ENCODE results near the gene PTPRM.

The PTPRM gene

DNA sequence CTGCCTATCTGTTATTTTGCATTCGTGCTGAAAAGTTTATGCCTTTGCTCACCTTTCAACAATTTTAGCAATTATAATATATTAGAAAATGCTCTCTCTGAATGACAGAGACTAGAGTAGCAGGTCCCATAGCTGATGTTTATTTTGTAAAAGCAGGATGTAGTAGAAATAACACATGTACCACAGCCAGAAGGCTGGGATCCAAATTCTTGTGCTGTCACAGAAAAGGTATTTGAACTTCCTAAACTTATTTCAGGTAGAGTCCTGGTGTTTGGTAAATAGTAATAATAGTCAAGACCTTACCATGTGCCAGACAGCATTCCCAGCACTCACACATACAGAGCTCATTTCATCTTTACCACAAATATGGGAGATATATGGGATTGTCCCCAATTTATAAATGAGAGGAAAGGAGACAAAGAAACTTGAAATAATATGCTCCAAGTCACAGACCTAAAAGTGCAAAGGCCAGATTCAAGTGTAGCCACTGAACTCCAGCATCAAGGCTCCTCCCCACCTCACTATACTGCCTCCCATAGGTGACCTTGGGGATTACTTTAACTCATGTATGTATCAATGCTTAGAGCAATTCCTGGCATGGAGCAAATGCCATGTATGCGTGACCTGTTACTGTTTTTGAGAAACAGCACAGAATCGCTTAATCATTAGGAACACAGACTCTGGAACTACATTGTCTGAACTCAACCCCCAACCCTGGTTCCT, 757.4 kb downstream of the PTPRM start:
- no peak for DNase-seq (ENCODE audit: low read depth in 2 of 2)

DNA sequence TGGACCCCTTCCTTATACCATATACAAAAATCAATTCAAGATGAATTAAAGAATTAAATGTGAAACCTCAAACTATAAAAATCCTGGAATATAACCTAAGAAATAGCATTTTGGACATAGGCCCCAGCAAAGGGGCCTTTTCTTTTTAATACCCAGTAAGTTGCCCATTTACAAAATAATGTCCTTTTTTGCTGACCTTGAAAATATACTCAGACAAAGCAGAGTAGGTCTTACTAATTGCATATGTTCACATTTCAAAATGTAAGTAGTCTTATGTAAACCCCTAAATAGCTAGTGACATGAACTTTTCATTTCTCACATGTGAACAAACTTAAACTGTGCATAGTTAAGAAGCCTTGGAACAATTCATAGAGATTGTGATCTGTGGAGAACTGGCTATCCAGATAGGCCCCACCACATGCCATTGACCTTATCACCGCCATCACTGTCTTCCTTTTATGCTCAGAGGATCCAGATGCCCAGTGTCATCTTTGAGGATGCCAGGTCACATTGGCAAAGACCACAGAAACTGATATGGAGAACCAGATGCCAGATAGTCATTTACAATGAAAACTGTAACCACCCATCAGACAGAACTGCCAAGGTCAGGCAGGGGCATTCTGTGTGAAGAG, 759.8 kb downstream of the PTPRM start:
- DNase-seq (ENCODE audit: low read depth in 2 of 2), result no peak

- DNase-seq (ENCODE audit: low read depth in 2 of 2), result no peak
These were observed 761.0 kb downstream of the PTPRM start for GRCh38 chr18:8328126-8328525.

GRCh38 chr18:8329186-8329771, 762.2 kb downstream of the PTPRM start:
- DNase-seq (ENCODE audit: low read depth in 2 of 2), result no peak

GRCh38 chr18:8330575-8330974, 763.5 kb downstream of the PTPRM start:
- no peak for DNase-seq (ENCODE audit: low read depth in 2 of 2)

GRCh38 chr18:8332286-8332685, 765.2 kb downstream of the PTPRM start:
- no peak for DNase-seq (ENCODE audit: low read depth in 2 of 2)

GRCh38 chr18:8333961-8334360, 766.8 kb downstream of the PTPRM start:
- DNase-seq (ENCODE audit: low read depth in 2 of 2), result no peak

DNA sequence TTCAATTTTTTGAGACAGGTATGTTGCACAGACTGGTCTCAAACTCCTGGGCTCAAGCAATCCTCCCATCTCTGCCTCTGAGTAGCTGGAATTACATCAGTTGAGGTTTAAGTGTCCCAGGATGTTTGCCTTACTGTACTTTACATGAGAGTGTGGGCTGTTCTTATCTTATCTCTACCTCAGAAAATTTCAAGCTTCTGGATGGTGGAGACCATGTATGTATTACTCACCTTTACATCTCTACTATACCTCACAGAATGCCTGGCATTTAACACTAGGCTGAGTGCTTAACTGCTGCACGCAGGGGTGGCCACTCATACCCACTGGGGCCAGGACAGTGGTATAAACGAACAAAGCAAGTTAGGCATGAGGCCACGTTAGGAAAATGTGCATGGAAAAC, 770.1 kb downstream of the PTPRM start:
- DNase-seq (ENCODE audit: low read depth in 2 of 2), result no peak

- DNase-seq (ENCODE audit: low read depth in 2 of 2), result no peak
These were observed 772.1 kb downstream of the PTPRM start for GRCh38 chr18:8339210-8339609.

DNA sequence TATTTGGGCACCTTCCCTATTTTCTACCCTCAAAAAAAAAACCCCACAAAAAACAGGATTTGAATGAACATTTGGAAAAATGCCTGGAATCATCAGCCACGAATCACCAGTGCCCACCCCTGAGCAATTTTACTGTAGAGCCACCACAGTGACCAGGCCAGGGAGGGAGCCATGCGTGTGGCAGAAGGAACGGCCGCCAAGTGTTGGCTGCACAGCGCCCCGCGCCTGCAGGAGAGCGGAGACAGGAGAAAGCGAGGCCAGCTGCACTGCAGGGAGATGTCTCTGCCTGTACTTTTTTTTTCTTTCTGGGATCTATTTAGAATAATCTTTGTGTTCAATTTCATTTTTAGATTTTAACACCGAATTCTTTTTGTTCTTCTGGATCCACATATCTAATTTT, 772.8 kb downstream of the PTPRM start:
- DNase-seq (ENCODE audit: low read depth in 2 of 2), result no peak

DNA sequence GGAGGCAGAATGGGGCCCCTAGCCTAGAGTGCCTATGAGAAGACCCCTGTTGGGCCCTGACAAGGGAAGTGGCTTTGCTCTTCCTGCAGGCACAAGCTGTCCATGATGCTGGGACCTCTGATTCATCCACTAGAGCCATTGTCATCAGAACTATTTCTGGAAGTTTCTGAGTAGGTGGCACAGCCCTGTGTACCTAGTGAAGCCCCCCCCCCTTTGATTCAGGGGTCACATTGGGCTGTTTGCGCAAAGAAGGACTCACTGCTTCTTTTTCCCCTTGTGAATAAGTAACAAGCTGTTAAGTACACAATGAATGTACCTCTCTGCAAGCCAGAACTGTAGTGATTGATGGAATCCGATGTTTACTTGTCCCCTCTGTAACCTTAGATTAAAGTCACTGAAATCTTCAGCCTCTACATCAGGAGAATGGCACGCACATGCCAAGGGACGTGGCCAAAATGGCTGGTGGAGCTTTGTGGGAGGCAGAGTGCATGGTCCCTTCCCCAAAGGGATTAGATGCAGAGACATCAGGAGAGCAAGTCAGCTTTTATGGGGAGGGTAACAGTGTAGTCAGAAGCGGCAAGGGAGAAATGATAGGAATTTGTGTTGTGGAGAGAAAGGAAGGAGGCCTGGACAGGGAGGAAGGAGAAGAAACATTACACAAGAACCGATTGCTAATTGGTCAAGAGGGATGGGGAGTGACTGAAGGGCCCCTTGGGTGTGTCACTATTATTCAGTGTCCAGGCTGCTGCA, 774.5 kb downstream of the PTPRM start:
- no peak for DNase-seq (ENCODE audit: low read depth in 2 of 2)

DNA sequence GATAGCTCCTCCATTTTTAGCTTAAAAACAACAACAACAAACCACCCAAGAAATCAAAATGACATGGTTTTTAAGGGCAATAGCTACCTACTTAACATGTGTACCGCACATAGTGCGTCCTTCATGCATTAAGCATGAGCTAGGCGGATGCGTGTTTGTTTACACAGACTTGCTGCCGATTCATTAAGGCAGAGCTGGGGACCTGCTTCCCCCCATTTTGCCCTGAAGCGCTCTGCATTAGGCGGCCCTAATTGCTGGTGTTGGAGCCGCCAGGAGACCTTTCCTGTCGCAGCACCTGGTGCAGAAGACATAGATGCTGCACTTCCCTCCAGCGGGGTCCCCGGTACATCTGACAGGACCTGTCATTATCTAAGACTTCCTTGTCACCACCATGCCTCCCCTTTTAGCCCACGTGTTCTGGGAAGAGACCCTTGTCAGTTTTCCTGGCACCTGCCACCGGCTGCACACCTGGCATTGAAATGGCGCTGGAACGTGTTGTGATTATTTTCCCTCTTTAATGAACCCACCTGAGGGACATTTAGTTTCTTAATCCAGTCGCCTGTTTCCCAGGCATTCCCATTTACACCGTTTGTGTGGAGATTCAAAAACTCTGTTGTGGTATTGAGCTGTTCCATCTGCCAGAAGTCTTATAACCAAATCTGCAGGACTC, 781.1 kb downstream of the PTPRM start:
- no peak for DNase-seq (ENCODE audit: low read depth in 2 of 2)

DNA sequence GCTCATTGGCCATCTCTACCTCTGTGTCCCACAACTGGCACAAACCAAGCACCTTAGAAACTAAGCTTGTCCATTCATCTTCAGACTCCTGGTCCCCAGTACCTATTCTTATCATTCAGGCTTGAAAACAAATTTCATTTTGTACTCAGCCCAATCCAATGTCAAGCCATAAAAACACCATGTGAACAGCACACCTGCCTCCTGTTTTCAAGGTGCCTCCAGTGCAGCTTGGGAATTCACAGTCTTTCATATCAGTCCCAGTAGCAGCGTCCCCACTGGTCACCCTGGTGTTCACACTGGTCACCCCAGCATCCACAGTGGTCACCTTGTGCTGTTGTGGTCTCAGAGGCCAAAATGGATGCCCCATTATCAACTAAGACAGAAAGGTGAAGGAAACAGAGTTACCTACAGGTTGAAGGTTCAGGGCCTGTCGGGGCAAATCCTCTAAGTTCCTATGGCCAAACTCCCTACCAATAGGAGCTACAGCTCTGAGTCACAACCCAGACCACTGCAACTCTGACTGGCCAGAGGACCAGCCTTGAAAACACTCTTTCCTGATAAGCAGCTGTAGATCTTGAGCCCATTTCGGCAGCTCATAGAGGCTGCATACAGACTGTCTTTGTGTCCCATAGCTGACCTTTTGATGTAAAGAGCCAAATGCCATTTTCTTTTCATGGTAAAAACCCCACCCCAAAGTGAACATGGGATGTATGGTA, 782.6 kb downstream of the PTPRM start:
- DNase-seq (ENCODE audit: low read depth in 2 of 2), result no peak

GRCh38 chr18:8350628-8351027, 783.5 kb downstream of the PTPRM start:
- DNase-seq (ENCODE audit: low read depth in 2 of 2), result no peak

DNA sequence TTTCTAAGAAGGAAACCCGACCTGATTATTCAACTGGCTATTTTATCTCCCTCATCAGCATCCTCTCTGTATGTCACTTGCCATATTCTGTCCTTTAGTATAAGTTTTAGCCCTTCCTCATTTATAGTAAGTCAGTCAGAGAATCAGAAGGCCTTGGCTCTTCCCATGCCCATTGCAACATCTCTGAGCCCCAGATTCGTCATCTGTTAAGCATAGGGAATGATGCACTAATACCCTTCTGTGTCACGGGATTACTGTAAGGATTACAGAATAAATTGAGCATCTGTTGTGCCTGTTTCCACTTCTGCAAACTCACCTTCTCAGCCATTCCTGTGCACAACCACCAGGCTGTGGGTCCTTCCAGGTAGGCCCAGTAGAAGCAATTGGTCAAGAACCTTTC, 784.0 kb downstream of the PTPRM start:
- DNase-seq (ENCODE audit: low read depth in 2 of 2), result no peak

DNA sequence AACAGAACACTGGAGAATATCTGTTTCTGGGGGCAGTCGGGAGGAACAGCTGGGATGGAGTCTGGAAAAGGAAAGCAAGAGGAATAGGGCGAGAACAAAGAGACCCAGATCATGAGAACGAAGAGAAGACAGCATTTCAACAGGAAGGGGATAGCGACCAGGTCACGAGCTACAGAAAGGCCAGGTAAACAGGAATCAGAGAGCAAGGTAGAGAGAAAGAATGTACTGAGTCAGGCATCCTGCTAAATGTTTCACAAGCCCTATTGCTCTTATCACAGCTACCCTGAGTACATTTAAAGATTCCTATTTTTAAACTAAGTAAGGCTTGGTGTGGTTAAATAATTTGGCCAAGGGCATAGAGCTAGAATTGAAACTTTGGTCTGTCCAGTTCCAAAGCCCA, 787.2 kb downstream of the PTPRM start:
- no peak for DNase-seq (ENCODE audit: low read depth in 2 of 2)

GRCh38 chr18:8356001-8356400, 788.9 kb downstream of the PTPRM start:
- DNase-seq (ENCODE audit: low read depth in 2 of 2), result no peak

DNA sequence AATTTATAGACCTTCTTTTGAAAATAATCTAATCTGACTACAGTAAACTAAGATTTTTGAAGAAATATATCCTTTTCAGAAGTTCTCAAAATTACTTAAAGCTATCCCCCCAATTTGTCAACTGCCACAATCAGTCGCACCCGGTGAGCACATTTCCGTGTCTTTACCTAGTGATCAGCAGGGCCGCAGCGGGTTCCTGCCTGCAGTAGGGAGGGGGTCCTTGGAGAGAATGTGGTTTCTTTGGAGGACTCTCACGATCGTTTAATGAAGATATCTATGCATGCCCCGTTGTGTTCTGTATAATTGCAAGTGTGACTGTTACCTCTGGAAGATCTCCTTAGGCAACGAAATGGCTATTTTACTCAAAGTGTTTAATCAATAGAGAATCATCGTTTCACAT, 790.2 kb downstream of the PTPRM start:
- no peak for DNase-seq (ENCODE audit: low read depth in 2 of 2)

GRCh38 chr18:8358033-8358765, 791.1 kb downstream of the PTPRM start:
- DNase-seq (ENCODE audit: low read depth in 2 of 2), result no peak

GRCh38 chr18:8359076-8359475, 792.0 kb downstream of the PTPRM start:
- DNase-seq (ENCODE audit: low read depth in 2 of 2), result no peak

- DNase-seq (ENCODE audit: low read depth in 2 of 2), result no peak
These were observed 792.4 kb downstream of the PTPRM start for GRCh38 chr18:8359481-8359880.
